Measurements from ENCODE around the gene DDX1. TPM values are rescaled to one million over a fixed set of nuclear protein-coding genes. Genes with fewer than 3 reads are reported as not detected.

The DDX1 gene
- total and polyA plus RNA-seq, 10 of the 15 experiments (the other 5 are each of a cell fraction or from before 2014, with no cell fraction given), result 53.2 to 134 (median 85.6) TPM

DNA sequence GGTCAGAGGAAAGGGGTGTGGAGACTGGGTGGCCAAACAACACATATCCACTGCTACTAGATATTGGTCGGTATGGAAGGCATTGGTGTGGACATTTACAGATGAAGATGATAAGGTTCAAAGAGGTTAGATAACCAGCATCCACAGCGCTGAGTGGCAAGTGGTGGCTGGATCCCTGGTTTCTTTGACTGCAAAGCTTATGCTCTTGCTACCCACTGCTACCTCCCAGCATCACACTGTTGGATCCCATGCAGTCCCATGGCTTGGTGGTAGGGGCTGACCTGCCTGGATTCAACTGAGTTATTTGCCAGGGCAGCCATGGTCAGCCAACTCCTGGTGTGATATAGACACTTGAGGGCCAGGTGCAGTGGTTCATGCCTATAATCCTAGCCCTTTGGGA, 53.6 kb downstream of the DDX1 start:
- Histone ChIP-seq H3K9ac (ENCODE audit: control insufficient read depth, insufficient read depth, low read length) (no peak overlapping the region), H3K9me3 (replicated peaks; ENCODE audit: control insufficient read depth, insufficient read depth, low read length) (no peaks in the 10 kb centered on the region), H3K27ac (ENCODE audit: control insufficient read depth, insufficient read depth) (no peak overlapping the region), H3K4me3 (no peak overlapping the region), H3K27me3 (replicated peaks in 1 of 2; ENCODE audit: control insufficient read depth in 2 of 2, insufficient read depth in 2 of 2, low read length in 1 of 2) (no peaks in the 10 kb centered on the region; a peak in 1 of 4 replicates), H3K4me2 (ENCODE audit: control insufficient read depth, insufficient read depth) (no peak overlapping the region), H3K36me3 (ENCODE audit: control insufficient read depth in 2 of 2, insufficient read depth in 2 of 2, low read length in 1 of 2) (no peaks in the 10 kb centered on the region), H4K20me1 (ENCODE audit: control insufficient read depth, insufficient read depth) (no peaks in the 10 kb centered on the region), H3K4me1 (ENCODE audit: control insufficient read depth, insufficient read depth, low read length) (no peaks in the 10 kb centered on the region), H2AFZ (ENCODE audit: control insufficient read depth, low read depth, low read length) (no peak overlapping the region), H3K79me2 (ENCODE audit: control insufficient read depth, insufficient read depth, low read length) (no peaks in the 10 kb centered on the region)
- ChIA-PET CTCF (no interaction called here), RAD21 (ENCODE audit: unreplicated experiment) (no interaction called here), SMC1A (ENCODE audit: uncharacterized antibody, unreplicated experiment) (no interaction called here), POLR2A (no interaction called here)
- FAIRE-seq (no peak), ATAC-seq (no peak), DNase-seq (ENCODE audit: low read depth, low spot score) (no peak)
- WGBS (ENCODE audit: insufficient coverage, insufficient replicate concordance, low lambda C conversion rate, missing lambda C conversion rate), result 84% methylated on average over 2 of the region's 2 CpGs
- intact Hi-C loops (cut with micrococcal nuclease; ENCODE audit: unreplicated experiment) (no loop called here), in situ Hi-C loops (cut with MboI) (loop anchor here (10.0 kb wide), 2 partner anchors 970 to 1110 kb away; no protein-coding TSS in a partner anchor)
- no TSS peak for BruUV-seq (replicated peaks)
- TF ChIP-seq LARP7 (IDR thresholded peaks at IDR 0.05), result no peak
- TF ChIP-seq, protein P1, sequence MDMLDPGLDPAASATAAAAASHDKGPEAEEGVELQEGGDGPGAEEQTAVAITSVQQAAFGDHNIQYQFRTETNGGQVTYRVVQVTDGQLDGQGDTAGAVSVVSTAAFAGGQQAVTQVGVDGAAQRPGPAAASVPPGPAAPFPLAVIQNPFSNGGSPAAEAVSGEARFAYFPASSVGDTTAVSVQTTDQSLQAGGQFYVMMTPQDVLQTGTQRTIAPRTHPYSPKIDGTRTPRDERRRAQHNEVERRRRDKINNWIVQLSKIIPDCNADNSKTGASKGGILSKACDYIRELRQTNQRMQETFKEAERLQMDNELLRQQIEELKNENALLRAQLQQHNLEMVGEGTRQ (IDR thresholded peaks at IDR 0.05; ENCODE audit: borderline replicate concordance, low read depth, low read length), result no peak
- TF ChIP-seq SMC3 (IDR thresholded peaks at IDR 0.05; ENCODE audit: borderline replicate concordance, low read length), result no peak
- TF ChIP-seq POLR2AphosphoS5 (IDR thresholded peaks at IDR 0.05; ENCODE audit: low read length), result no peak
- no peak for TF ChIP-seq BACH1 (IDR thresholded peaks at IDR 0.05; ENCODE audit: borderline replicate concordance)
- TF ChIP-seq STAT3 (IDR thresholded peaks at IDR 0.05; ENCODE audit: low read depth, low read length), result no peak
- TF ChIP-seq PML (IDR thresholded peaks at IDR 0.05; ENCODE audit: low read length), result no peak
- TF ChIP-seq NRF1 (conservative IDR thresholded peaks at IDR 0.05; ENCODE audit: low read depth, low read length), result no peak
- TF ChIP-seq TCF12 (IDR thresholded peaks at IDR 0.05; ENCODE audit: low read depth, low read length), result no peak
- TF ChIP-seq GATAD2B (conservative IDR thresholded peaks at IDR 0.05; ENCODE audit: low read depth), result no peak
- no peak for TF ChIP-seq MTA2 (IDR thresholded peaks at IDR 0.05; ENCODE audit: low read depth)
- TF ChIP-seq RB1 (IDR thresholded peaks at IDR 0.05; ENCODE audit: borderline replicate concordance), result no peak
- no peak for TF ChIP-seq SMAD5 (IDR thresholded peaks at IDR 0.05; ENCODE audit: low read depth)
